Measurements from ENCODE around the gene UMODL1.
"Not testable (repeated sequence)": the region's sequence is repeated elsewhere in the genome, so short reads cannot be mapped to it uniquely, and the experiment has no call there.

The UMODL1 gene

DNA sequence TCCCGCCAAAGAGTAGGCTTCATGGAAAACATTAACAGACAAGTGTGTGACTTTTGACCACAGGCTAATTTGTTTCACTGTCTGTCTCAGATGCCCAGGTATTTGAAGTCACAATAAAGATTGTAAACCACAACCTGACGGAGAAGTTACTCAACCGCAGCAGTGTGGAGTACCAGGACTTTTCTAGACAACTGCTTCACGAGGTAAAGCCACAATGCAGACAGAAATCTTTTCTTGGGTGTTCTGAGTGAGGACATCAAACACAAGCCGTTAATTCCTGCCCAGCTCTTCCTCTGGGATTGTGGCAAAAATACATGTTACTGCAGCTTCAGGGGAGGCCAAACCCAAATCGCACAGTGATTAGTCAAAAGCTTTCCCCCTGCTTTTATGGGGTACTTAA lies 31.0 kb downstream of the UMODL1 start:
- DNase-seq = no peak

DNA sequence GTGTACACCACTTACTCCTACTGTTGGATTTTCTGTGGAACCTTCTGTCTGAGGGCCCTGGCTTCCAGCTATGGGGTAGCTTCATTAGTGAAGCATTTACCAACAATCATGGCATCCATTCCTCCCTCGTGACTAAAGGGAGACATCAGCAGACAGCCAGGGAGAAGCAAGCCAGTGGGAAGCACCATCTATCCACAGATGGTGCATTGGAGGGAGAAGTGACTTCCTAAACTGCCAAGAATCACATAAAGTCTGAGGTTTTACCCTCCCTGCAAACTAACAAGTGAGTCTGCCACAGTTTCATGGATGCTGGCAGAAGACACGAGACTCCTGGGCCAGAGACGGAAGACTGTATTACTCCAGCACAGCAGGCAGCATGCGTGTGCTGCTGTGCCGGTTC lies 31.4 kb downstream of the UMODL1 start:
- DNase-seq = no peak

DNA sequence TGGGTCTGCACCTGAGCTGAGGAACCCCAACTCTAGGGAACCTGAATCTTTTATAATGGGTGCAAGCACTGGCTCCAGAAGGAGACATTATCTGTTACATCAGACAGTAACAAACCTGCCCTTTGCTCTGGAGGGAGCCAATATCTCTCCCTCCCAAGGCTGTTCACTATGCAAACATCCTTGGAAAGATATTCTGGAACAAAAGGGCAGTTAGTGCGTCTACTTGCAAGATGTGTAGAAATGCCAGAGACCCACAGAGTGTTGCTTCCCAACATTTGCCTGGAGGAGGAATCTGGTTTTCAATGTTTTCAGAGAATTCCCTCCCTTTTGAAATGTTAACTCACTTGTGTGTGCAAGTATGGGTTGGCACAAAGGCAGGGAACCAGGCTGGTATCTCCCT lies 31.9 kb downstream of the UMODL1 start:
- DNase-seq = no peak

DNA sequence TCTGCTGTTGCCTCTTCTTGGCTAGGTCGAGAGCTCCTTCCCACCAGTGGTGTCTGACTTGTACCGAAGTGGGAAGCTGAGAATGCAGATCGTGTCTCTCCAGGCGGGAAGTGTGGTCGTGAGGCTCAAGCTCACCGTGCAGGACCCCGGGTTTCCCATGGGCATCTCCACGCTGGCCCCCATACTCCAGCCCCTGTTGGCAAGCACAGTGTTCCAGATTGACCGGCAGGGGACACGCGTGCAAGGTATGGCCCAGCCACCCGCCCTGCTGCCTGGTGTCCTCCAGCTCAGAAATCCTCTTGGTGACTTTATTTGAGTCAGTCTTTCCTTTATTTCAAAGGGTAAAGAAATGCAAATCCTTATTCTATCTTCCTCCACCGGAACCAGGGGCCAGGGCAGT lies 32.7 kb downstream of the UMODL1 start:
- DNase-seq = no peak

DNA sequence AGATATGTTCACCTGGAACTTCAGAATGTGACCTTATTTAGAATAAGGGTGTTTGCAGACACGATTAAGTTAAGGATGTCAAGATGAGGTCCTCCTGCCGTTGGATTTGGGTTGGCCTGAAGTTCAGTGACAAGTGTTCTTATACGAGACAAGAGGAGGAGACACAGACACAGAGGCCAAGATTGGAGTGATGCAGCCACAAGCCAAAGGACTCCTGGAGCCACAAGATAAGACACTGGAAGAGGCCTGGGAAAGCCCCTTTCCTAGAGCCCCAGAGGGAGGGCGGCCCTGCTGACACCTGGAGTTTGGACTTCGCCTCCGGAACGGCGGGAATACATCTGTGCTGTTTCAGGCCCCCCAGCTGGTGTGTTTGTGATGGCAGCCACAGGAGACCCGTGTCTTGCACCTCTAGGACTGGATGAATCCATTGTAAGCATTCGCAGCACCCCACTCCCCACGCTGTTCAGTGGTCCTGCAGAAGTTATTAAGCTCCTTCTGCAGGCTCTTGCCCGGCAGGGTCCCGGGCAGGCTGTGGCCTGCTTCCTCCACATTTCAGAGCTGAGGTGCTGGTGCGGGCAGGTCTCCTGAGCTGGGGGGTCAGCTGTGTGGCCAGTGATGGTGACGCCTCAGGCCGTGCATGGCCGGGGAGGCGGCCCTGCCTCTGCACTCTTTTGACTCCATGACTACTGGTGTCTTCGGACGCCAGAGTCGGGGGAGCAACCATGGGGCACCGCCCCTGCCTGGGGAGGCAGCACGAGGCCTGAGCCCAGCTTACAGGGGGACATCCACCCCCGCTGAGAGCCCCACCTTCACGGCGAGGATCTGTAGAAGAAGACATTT lies 34.6 kb downstream of the UMODL1 start:
- DNase-seq = no peak

DNA sequence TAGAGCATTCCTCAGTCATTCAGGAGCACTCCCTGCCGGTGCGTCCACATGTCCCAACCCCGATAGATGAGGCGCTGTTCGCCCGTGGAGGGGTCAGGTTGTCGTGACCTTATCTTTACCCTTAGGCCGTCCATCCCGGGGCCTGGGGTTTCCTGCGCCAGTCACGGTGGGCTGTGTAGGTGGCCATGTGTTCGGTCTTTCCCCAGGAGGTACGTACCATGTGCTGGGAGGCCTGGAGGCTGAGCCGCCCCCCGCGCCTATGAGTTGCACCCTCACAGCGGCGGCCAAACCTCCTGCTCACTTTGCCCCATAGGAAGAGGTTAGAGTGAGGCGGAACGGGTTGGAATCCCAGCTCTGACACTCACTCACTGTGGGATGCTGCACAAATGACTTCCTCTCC lies 35.3 kb downstream of the UMODL1 start:
- no peak for DNase-seq

DNA sequence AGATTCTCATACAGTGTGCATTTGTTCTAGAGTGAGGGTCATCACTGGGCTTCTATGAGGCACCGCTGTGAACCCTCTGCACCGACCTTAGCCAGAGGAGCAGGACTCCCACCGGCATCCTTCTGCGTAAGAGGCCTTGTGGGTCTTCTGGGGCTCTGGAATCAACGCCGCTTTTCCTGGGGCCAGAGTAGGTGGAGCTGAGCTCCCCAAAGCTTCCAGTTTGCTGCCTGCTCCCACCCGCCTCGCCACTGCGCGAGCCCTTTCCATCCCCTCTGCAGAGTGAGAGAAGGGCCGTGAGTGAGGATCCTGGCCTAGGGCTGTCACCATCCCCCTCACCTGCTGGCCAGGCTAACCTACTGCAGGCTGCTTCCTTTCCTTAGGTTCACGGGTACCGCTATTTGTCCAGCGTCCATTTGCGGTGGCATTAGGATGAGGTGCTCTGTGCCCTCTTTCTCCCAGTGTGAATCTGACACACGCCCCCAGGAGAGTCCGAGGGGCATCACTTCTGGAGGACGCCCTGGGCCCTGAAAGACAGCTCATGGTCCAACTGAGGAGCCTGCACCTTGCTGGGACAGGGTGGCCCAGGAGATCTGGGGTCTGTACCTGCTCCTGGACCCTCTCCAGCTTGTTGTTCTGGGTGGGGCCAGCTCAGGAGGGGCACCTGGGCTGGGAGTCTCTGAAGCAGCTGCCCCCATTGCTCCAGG lies 36.2 kb downstream of the UMODL1 start:
- DNase-seq = no peak

DNA sequence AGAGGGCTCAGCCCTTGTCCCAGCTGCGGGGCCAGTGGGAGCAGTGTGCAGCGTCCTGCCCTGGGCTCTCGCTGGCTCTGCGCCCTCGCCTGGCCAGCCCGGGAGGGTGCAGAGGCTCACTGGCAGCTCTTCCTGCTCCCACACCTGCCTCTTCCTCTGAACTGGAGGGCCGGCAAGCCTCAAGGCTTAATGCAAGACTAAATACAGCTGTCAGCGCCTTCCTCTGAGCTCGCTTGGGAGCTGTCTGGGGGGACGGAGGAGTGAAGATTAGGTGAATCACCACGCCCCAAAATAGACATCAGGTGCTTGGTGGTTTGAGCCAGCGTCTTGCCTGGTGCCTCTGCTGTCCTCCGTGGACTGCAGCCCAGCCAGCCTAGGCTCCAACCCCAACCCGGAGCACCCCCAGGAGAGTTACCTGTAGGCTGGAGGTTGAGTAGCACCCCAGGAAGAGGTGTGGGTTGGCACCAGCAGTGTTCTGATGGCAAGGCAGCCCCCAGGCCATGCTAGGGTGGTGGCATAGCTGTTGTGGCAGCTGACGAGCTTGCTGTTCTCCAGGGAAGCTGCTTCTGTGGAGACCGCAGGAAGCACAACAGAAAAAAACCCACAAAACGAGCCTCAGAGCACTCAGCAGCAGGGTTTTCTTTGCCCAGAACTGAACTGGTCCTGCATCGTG lies 36.9 kb downstream of the UMODL1 start:
- DNase-seq = peak; percentile 65

DNA sequence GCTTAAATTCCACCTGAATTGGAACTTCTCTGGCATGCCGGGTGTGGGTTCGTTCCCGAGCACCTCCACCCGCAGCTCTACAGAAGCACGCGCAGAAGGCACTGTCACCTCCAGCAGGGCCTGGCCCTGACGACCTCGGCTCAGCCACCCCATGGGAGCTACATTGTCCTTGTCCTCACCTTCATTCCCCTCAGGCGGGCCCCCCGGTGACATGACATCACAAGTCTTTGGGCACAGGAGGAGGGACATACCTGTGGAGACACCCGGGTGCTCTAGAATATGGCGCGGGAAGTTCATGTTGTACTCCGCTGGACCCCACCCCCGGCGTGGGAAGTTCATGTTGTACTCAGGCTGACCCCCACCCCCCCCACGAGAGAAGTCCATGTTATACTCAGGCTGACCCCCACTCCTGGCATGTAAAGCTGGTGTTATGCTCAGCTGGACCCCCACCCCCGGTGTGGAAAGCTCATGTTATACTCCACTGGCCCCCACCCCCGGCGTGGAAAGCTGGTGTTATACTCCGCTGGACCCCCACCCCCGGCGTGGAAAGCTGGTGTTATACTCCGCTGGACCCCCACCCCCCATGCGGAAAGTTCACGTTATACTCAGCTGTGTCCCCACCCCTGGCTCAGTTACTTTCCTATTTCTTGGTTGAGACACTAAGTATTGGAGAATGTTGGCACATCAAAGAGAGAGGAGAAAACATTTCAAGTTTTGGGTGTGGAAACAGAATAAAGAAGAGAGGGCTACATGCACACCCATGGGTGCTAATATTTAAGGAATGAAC lies 37.6 kb downstream of the UMODL1 start:
- DNase-seq = no peak

DNA sequence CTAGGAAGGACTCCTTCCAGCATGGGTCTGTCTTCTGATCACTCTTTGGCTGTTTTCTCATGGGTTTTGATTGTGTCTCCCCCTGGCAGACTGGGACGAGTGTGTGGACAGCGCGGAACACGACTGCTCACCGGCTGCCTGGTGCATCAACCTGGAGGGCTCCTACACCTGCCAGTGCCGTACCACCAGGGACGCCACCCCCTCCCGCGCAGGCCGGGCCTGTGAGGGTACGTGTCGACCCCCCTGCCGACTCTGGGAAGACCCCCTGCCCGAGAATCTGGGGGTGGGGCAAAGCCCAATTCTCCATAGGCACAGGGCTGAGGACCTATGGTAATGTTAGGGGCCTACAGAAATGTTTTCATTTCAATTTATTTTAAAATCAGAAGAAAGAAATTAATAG lies 38.4 kb downstream of the UMODL1 start:
- DNase-seq = no peak

DNA sequence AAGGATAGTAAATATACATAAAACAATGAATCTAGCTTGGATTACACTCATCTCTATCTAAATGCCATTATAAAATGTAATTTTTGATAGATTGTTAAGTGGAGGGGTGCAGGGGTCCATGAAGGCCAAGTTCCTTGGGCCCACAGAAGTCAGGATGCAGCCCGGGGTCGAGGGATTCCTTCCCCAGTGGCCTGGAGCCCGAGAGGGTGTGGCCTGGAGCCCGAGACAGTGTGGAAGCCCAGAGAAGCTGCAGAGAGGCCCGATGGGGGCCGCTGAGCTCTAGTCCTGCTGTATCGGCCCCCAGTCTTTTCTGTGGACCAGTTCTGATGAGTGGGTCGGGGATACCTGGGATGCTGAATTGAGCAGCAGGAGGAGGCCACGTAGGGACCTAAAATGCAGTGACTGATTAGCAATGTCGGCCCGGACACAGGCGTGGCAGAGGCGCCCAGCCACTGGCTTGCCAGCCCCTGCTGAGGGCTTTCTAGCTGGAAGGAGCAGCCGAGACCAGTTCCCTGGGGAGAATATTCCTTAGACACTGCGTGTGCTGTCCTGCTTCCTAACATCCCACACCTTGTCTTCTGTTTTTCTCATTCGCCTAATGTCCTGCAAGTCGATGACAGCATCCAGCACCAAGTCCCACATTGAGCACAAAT lies 38.9 kb downstream of the UMODL1 start:
- no peak for DNase-seq

DNA sequence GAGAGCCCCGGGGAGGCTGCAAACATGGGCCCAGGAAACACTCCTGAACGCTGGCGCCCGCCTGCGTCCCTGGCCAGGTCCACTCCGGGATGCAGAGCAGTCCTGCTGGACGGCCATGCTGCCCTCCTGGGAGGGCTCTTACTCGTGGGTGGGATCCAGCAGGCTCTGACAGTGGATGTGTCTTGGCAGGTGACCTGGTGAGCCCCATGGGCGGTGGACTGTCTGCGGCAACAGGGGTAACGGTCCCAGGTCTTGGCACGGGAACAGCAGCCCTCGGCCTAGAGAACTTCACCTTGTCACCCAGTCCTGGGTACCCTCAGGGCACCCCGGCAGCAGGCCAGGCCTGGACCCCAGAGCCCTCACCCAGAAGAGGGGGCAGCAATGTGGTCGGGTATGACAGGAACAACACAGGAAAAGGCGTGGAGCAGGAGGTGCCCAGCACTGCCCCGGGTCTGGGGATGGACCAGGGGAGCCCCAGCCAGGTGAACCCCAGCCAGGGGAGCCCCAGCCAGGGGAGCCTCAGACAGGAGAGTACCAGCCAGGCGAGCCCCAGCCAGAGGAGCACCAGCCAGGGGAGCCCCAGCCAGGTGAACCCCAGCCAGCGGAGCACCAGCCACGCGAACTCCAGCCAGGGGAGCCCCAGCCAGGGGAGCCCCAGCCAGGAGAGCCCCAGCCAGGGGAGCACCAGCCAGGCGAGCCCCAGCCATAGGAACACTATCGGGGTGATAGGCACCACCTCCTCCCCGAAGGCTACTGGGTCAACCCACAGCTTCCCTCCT lies 39.8 kb downstream of the UMODL1 start:
- DNase-seq = no peak

DNA sequence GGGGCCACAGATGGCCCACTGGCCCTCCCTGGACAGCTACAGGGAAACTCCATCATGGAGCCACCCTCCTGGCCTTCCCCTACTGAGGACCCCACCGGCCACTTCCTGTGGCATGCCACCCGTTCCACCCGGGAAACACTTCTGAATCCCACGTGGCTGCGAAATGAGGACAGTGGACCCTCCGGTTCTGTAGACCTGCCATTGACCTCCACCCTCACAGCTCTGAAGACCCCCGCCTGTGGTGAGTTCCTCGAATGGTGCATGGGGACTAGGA lies 40.3 kb downstream of the UMODL1 start:
- DNase-seq = no peak

DNA sequence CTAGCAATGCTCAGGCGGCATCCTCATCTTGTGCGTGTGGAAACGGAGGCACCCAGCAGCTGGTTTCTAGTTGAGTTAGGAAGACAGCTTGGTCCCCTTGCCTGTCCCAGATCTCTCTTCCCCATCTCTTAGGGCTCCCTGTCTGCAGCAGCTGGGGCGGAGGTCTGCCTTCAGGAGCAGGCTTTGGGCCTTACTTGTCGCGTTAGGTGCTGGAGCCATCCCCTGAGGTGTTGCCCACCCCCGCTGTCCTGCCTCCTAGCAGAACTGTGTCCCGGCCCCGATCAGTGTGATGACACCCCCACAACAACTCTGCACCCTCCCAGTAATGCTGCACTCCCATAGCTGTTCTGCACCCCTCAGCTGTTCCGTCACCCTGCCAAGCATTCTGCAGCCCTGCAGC lies 40.7 kb downstream of the UMODL1 start:
- DNase-seq = no peak

DNA sequence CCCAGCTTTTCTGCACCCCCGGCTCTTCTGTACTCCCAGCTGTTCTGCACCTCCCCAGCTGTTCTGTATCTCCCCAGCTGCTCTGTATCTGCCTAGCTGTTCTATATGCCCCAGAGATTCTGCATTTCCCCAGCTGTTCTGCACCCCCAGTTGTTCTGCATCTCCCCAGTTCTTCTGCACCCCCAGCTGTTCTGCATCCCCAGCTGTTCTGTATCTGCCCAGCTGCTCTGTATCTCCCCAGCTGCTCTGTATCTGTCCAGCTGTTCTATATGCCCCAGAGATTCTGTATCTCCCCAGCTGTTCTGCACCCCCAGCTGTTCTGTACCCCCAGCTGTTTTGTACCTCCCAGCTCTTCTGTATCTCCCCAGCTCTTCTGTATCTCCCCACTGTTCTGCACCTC lies 41.1 kb downstream of the UMODL1 start:
- no peak for DNase-seq

DNA sequence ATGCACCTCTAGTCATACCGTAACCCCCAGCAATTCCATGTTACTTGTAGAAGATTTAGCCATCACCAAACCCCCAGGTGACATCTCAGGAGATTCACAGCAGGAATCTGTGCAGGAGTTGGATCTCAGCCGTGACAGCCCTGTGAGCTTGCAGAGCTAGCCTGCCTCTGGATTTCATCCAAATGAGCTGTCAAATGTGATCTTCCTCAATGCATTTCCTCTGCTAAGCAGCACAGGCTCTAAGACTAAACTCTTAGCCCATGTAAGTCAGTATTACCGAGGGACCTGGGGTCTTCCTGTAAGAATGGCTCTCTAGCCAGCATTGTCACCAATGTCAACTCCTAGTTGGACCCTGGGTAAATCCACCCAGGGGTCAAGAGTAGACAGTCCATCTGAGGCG lies 41.7 kb downstream of the UMODL1 start:
- no peak for DNase-seq

DNA sequence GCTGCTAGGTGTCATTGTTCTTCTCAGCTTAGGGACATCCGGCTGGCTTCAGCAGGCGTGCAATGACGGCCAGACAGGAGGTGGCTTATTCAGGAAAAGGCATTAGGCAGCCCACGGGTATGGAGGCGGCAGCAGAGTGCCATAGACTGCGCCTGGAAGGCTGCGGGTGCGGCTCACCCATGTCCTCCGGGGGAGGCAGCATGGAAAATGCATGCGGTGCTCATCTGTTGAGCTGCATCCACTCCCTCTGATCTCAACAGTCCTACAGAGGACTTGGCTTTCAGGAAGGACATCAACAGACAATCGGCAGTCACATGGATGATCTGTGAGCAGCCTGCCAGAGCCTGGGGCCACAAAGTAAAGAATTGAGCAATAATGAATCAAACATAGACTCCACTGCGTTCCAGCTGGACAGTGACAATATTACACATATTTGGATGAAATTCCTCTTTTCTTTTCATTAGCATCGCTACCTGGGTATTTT lies 42.9 kb downstream of the UMODL1 start:
- DNase-seq = no peak

DNA sequence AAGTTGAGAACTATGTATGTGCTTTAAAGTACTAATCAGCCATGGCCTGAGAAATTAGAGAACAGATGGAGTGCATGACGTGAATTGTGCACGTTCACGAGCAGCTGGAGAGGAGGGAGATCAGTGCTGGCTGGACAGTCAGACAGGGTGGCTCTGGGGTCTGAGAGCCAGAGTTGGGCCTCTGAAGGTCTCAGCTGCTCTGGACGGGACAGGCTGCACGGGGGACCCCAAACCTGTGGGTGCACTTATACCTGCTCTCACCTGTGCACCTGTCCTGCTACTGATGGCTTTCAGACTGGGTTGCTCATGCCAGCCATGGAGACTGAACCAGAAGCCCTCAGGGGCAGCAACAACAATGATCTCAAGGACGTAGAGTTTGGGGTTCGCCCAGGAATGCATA lies 43.5 kb downstream of the UMODL1 start:
- DNase-seq = no peak

DNA sequence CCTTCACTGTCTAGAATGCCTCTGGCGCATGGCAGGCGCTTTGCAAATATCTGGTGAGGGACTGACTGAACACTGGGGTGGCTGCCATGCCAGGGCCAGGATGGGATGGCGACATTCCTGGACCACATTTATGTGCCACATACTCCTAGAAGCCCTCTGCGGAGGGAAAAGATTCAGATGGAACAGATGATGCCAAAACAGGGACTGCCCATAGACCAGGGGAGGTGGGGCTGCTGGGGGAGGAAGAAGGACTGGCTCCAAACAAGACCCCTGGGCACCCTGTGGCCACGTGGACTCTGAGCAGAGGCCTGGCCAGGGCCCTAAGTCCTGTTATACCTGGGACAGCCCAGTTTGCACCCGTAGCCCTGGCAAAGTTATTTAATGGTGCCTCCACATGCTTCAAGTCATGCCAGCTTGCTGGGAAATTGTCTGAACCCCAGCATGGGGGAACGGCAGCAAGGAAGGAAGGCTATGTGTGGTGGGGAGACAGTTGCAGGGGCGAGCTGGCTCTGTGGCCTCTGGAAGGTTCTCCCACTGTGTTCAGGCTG lies 44.1 kb downstream of the UMODL1 start:
- DNase-seq = no peak

DNA sequence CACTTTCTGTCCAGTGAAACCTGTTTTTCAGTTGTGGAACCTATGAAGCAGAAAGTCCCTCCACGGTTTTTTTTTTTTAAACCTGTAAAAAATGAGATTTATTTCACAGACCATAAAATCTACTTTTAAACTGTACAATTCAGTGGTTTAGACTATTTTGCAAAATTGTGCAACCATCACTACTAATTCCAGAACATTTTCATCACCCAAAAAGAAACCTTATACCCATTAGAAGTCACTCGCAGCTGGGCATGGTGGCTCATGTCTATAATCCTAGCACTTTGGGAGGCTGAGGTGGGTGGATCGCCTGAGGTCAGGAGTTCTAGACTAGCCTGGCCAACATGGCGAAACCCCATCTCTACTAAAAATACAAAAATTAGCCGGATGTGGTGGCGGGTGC lies 45.4 kb downstream of the UMODL1 start:
- DNase-seq = not testable (repeated sequence)
